ENCODE measurements around the gene ST14. TPM values are rescaled to one million over a fixed set of nuclear protein-coding genes. Genes with fewer than 3 reads are reported as not detected.

The ST14 gene
- total RNA-seq, 1 experiment from 2014 or later = 33.9 TPM

GRCh38 chr11:130125638-130126037, 33.9 kb upstream of the ST14 start:
- POLR2A ChIA-PET = no interaction called here
- no peak overlapping the region for H3K27ac Mint-ChIP-seq
- ATAC-seq (no peak), DNase-seq (ENCODE audit: low spot score) (no peak)
- H3K4me3 Mint-ChIP-seq = no peak overlapping the region
- peaks cover 84% of the 10 kb centered on the region for H3K36me3 Mint-ChIP-seq
- H3K4me1 Mint-ChIP-seq = peaks cover 14% of the 10 kb centered on the region
- CTCF ChIA-PET = no interaction called here
- H3K27me3 Mint-ChIP-seq (ENCODE audit: low read depth) = no peaks in the 10 kb centered on the region
- no peaks in the 10 kb centered on the region for H3K9me3 Mint-ChIP-seq
- TF ChIP-seq CTCF (IDR thresholded peaks at IDR 0.05) (no peak), JAZF1 (CRISPR knock-in tag; IDR thresholded peaks at IDR 0.05) (no peak), ESRRA (CRISPR knock-in tag; IDR thresholded peaks at IDR 0.05; ENCODE audit: borderline replicate concordance) (no peak), MYBL2 (CRISPR knock-in tag; IDR thresholded peaks at IDR 0.05) (no peak), SOX15 (CRISPR knock-in tag; IDR thresholded peaks at IDR 0.05) (no peak), ZNF232 (CRISPR knock-in tag; IDR thresholded peaks at IDR 0.05) (no peak), FOXK1 (CRISPR knock-in tag; IDR thresholded peaks at IDR 0.05) (no peak), ATF6 (CRISPR knock-in tag; IDR thresholded peaks at IDR 0.05) (no peak), TEAD4 (CRISPR knock-in tag; IDR thresholded peaks at IDR 0.05) (no peak), GABPB1 (CRISPR knock-in tag; IDR thresholded peaks at IDR 0.05) (no peak), TP53 (CRISPR knock-in tag; IDR thresholded peaks at IDR 0.05) (no peak), CDX4 (CRISPR knock-in tag; IDR thresholded peaks at IDR 0.05; ENCODE audit: borderline replicate concordance) (no peak), FOXJ3 (CRISPR knock-in tag; IDR thresholded peaks at IDR 0.05; ENCODE audit: borderline replicate concordance) (no peak), PREB (CRISPR knock-in tag; IDR thresholded peaks at IDR 0.05; ENCODE audit: borderline replicate concordance) (no peak), CBFB (CRISPR knock-in tag; IDR thresholded peaks at IDR 0.05; ENCODE audit: low read depth) (no peak), FOXP4 (CRISPR knock-in tag; IDR thresholded peaks at IDR 0.05) (no peak), NFYB (CRISPR knock-in tag; conservative IDR thresholded peaks at IDR 0.05; ENCODE audit: low read depth) (no peak)

- H3K4me3 Mint-ChIP-seq = no peak overlapping the region
- ATAC-seq = no peak
- POLR2A ChIA-PET = no interaction called here
- H3K4me1 Mint-ChIP-seq = peaks cover 12% of the 10 kb centered on the region
- DNase-seq (ENCODE audit: low spot score) = no peak
- no peaks in the 10 kb centered on the region for H3K9me3 Mint-ChIP-seq
- TF ChIP-seq ZNF281 (CRISPR knock-in tag; IDR thresholded peaks at IDR 0.05) (no peak), JAZF1 (CRISPR knock-in tag; IDR thresholded peaks at IDR 0.05) (no peak), ZNF423 (CRISPR knock-in tag; IDR thresholded peaks at IDR 0.05) (no peak), ERG (CRISPR knock-in tag; IDR thresholded peaks at IDR 0.05) (no peak), TP53 (CRISPR knock-in tag; IDR thresholded peaks at IDR 0.05) (no peak), ZSCAN18 (CRISPR knock-in tag; IDR thresholded peaks at IDR 0.05) (no peak), ZNF416 (CRISPR knock-in tag; IDR thresholded peaks at IDR 0.05) (no peak), SMAD3 (CRISPR knock-in tag; IDR thresholded peaks at IDR 0.05; ENCODE audit: borderline replicate concordance) (no peak)
- no peak overlapping the region for H3K27ac Mint-ChIP-seq
- peaks cover 88% of the 10 kb centered on the region for H3K36me3 Mint-ChIP-seq
- CTCF ChIA-PET = no interaction called here
- no peaks in the 10 kb centered on the region for H3K27me3 Mint-ChIP-seq (ENCODE audit: low read depth)
Measured at GRCh38 chr11:130126516-130126915, 33.1 kb upstream of the ST14 start.
